ENCODE measurements around the gene GRIP2.

GRIP2 gene

DNA sequence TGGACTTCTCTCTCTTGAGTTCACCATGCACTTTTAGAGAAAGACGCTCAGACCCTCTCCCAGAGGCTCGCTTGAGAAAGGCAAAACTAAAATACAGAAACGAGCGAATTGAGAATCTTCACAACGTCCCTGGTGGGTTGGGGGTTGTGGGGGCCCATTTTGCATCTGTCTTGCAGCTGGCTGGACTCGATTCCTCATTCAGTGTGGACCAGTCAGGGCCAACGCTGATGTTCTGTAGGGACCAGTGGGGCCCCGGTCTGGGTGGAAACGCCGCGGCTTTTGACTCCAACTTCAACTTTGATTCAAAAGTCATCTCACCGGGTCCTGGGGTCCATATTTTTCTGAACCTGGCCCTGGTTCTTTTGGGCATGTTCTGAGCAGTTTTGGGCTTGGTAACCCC, 69.7 kb downstream of the GRIP2 start:
- H3K4me3 ChIP-seq (ENCODE audit: low read depth, low read length) = no peak overlapping the region
- TF ChIP-seq, protein P1, sequence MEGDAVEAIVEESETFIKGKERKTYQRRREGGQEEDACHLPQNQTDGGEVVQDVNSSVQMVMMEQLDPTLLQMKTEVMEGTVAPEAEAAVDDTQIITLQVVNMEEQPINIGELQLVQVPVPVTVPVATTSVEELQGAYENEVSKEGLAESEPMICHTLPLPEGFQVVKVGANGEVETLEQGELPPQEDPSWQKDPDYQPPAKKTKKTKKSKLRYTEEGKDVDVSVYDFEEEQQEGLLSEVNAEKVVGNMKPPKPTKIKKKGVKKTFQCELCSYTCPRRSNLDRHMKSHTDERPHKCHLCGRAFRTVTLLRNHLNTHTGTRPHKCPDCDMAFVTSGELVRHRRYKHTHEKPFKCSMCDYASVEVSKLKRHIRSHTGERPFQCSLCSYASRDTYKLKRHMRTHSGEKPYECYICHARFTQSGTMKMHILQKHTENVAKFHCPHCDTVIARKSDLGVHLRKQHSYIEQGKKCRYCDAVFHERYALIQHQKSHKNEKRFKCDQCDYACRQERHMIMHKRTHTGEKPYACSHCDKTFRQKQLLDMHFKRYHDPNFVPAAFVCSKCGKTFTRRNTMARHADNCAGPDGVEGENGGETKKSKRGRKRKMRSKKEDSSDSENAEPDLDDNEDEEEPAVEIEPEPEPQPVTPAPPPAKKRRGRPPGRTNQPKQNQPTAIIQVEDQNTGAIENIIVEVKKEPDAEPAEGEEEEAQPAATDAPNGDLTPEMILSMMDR (conservative IDR thresholded peaks at IDR 0.05; ENCODE audit: low read depth, low read length) = no peak

DNA sequence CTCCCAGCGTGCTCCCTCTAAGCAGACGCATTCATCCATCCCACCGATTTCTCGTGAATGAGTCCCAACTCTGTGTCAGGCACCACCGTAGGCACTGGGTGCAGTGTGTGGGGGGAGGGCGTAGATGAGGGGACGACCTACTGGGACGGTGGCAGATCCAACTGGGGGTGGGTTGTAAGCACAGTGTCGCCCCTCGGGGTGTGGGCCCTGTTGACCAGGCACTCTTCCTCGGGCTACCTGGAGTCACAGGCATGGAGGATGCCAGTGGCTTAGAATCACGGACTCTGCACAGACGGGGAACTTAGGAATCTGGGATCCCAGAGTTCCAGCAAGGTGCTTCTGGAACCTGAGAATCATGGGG, 71.5 kb downstream of the GRIP2 start:
- TF ChIP-seq, protein P1 (conservative IDR thresholded peaks at IDR 0.05; ENCODE audit: low read depth, low read length) = no peak
- no peak overlapping the region for H3K4me3 ChIP-seq (ENCODE audit: low read depth, low read length)
- no peak for DNase-seq (ENCODE audit: low read depth)

More for the DNA sequence above, 69.7 kb downstream of the GRIP2 start:
- DNase-seq (ENCODE audit: low read depth) = no peak

DNA sequence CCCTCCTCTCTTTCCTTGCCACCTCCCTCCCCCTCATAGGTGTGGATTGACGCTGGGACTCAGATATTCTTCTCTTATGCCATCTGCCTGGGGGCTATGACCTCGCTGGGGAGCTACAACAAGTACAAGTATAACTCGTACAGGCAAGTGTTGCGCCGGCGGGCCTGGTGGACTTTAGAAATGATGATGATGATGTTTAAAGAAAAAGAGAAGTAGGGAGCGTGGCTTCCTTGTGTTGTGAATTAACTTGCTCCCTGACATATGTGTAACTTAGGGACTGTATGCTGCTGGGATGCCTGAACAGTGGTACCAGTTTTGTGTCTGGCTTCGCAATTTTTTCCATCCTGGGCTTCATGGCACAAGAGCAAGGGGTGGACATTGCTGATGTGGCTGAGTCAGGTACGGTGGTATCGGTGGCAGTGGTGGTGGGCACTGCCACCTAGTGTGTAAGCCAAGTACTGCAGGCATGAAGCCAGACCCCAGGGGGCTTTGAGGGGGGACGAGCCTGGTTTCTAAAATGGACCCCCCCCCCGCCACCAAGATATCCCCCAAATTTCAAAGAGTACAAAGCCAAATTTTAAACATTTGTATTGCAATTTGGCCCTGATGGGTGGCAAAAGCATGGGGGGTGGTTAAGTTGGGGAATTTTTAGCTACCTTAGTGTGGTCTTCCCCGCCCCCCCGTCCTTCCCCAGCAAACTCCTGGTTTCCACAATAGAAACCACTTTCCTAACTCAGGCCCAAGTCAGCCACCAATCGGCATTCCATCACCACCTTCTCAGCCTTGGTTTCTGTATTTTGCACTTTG, 72.1 kb downstream of the GRIP2 start:
- DNase-seq (ENCODE audit: low read depth) = peak; percentile 51
- TF ChIP-seq, protein P1 (conservative IDR thresholded peaks at IDR 0.05; ENCODE audit: low read depth, low read length) = peak; percentile 89
- no peak overlapping the region for H3K4me3 ChIP-seq (ENCODE audit: low read depth, low read length)

DNA sequence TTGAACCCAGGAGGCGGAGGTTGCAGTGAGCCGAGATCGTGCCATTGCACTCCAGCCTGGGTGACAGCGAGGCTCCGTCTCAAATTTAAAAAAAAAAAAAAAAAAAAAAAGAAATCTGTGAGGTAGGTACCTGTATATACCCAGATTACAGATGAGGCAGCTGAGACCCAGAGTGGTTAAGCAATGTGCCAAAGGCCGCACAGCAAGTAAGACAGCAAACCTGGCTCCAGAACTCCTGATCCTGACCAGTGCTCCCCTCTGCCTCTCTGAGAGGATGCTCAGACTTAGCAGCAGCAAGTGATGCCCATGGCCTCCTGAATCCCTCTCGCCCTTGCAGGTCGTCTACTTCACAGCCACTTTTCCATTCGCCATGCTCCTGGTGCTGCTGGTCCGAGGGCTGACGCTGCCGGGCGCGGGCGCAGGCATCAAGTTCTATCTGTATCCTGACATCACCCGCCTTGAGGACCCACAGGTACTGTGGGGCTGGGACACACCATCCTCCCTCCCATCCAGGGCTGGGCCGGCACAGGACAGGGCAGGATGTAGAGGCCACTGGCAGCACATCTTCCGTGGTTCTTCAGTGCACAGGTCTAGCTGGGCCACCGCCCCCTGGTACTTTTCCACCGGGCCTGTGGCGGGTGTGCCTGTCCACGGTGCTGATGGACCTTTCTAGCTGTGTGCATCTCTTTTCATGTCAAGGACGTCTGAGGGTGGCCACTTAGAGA, 73.8 kb downstream of the GRIP2 start:
- no peak for DNase-seq (ENCODE audit: low read depth)
- TF ChIP-seq, protein P1 (conservative IDR thresholded peaks at IDR 0.05; ENCODE audit: low read depth, low read length) = no peak
- H3K4me3 ChIP-seq (ENCODE audit: low read depth, low read length) = no peak overlapping the region

DNA sequence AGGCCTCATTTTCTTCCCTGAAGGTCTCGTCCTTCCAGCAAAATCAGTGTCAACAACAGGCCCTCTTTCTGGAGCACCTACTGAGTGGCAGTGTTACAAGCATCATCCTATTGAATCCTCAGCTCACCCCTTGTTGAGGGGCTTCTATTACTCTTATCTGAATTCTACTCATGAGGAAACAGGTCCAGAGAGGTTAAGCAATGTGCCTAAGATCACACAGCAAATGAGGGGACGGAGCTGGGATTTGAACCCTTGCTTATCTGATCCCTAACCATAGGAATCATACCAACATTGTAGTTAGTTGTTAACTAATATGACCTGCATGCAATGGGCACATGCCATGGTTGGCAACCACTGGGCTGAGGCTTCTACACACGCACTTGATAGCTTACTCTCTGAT, 74.7 kb downstream of the GRIP2 start:
- DNase-seq (ENCODE audit: low read depth) = no peak
- no peak overlapping the region for H3K4me3 ChIP-seq (ENCODE audit: low read depth, low read length)
- TF ChIP-seq, protein P1 (conservative IDR thresholded peaks at IDR 0.05; ENCODE audit: low read depth, low read length) = no peak

DNA sequence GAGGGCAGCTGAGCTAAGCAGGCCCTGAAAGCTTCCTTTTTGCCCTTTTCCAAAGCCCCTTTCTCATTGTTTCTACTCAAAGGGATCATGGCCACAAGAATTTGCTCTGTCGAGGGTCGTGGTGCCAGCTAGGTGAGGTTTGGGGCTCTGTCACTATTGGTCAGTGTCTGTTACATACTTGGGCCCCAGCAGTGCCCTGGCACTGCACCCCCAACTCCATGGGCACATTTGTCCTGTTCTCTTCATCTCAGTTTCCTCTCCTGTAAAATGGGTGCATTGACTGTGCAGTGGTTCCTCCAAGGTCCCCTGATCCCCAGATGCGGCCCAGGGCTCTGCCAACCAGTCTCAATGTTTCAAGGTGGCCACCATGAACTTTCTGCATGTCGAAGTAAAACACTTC, 75.6 kb downstream of the GRIP2 start:
- no peak overlapping the region for H3K4me3 ChIP-seq (ENCODE audit: low read depth, low read length)
- TF ChIP-seq, protein P1 (conservative IDR thresholded peaks at IDR 0.05; ENCODE audit: low read depth, low read length) = no peak
- DNase-seq (ENCODE audit: low read depth) = no peak

All from choroid plexus epithelial cell (primary cell).